ENCODE data around the gene SLC24A4. TPM values are rescaled to one million over a fixed set of nuclear protein-coding genes. Genes with fewer than 3 reads are reported as not detected.

The SLC24A4 gene
- total and polyA plus RNA-seq, 12 donors, result 0.08 to 0.74 (median 0.24) TPM

DNA sequence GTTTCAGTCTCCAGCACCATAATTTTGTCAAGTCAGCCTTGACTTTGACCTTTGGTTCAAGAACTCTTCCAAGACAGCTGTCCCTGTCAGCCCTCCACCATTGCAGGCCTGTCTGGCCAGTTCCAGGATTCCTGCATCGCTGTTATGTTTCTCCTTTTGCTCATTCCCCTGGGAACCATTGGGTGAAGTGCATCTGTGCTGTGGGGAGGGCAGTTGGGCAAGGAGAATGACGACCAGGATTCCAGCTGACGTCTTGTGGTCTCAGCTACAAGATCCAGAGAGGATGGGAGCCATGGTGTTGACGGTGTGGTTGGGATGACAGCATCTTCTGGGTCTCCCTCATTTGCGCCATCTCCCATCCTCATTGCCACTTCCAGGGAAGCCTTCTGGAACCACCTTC is 45.9 kb upstream of the SLC24A4 start:
- DNase-seq (no peak), ATAC-seq (no peak)
- no peak for TF ChIP-seq CTCF (IDR thresholded peaks at IDR 0.05)
- no peak overlapping the region for H3K27ac ChIP-seq
- no peaks in the 10 kb centered on the region for H3K4me1 ChIP-seq
- H3K4me3 ChIP-seq, result no peak overlapping the region
- no peaks in the 10 kb centered on the region for H3K36me3 ChIP-seq
- H3K27me3 ChIP-seq, result peaks cover 0 to 54% (median 13%) of the 10 kb centered on the region in 7 donors
- 78 to 82% methylated on average over 5 of the region's 5 CpGs for WGBS, 2 donors
- intact Hi-C loops (cut with DNase I), result no loop called here
- H3K9me3 ChIP-seq, result peaks cover 0 to 8% (median 0%) of the 10 kb centered on the region in 11 donors

- H3K27me3 ChIP-seq, result peaks cover 0 to 28% (median 7%) of the 10 kb centered on the region in 7 donors
- DNase-seq (no peak), ATAC-seq (no peak)
- H3K4me1 ChIP-seq, result no peaks in the 10 kb centered on the region
- no peak for TF ChIP-seq CTCF (IDR thresholded peaks at IDR 0.05)
- H3K4me3 ChIP-seq, result no peak overlapping the region
- intact Hi-C loops (cut with DNase I), result no loop called here
- H3K9me3 ChIP-seq, result peaks cover 0 to 13% (median 0%) of the 10 kb centered on the region in 11 donors
- 68 to 72% methylated on average over 4 of the region's 4 CpGs for WGBS, 2 donors
- H3K27ac ChIP-seq, result no peak overlapping the region
- no peaks in the 10 kb centered on the region for H3K36me3 ChIP-seq
These were observed 42.3 kb upstream of the SLC24A4 start for GRCh38 chr14:92280554-92281262.

DNA sequence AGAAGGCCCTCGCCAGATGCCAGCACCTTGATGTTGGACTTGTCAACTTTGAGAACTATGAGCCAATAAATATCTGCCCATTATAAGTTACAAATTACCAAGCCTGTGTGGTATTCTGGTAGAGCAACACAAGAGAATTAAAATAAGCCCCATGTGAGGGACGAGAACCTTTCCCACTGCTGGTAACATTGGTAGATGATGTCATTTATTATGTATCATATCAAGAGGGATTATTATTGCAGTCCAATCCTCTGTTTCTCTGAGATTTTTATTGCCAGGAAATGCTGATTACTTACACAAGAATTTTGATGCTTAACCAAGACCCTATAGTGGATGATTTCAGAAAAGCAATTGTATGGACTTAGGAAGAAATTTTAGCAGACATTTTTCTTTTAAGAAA is 40.3 kb upstream of the SLC24A4 start:
- peaks cover 0 to 13% (median 0%) of the 10 kb centered on the region in 11 donors for H3K9me3 ChIP-seq
- H3K4me1 ChIP-seq, result no peaks in the 10 kb centered on the region
- no peak for TF ChIP-seq CTCF (IDR thresholded peaks at IDR 0.05)
- ATAC-seq, result no peak
- H3K4me3 ChIP-seq, result no peak overlapping the region
- H3K27me3 ChIP-seq, result peaks cover 0 to 9% (median under 1%) of the 10 kb centered on the region in 7 donors
- WGBS, 2 donors, result 83 to 88% methylated on average over 2 of the region's 2 CpGs
- intact Hi-C loops (cut with DNase I), result no loop called here
- no peak overlapping the region for H3K27ac ChIP-seq
- H3K36me3 ChIP-seq, result no peaks in the 10 kb centered on the region
- DNase-seq, result no peak

- intact Hi-C loops (cut with DNase I), result no loop called here
- ATAC-seq, result no peak
- H3K36me3 ChIP-seq, result no peaks in the 10 kb centered on the region
- peaks cover 0 to 13% (median 0%) of the 10 kb centered on the region in 11 donors for H3K9me3 ChIP-seq
- WGBS, 2 donors, result 88 to 89% methylated on average over 3 of the region's 3 CpGs
- no peak overlapping the region for H3K27ac ChIP-seq
- H3K27me3 ChIP-seq, result peaks cover 0 to 27% (median 8%) of the 10 kb centered on the region in 7 donors
- TF ChIP-seq CTCF (IDR thresholded peaks at IDR 0.05), result no peak
- H3K4me3 ChIP-seq, result no peak overlapping the region
- no peak for DNase-seq
- H3K4me1 ChIP-seq, result no peaks in the 10 kb centered on the region
These were observed 37.7 kb upstream of the SLC24A4 start for GRCh38 chr14:92285311-92285710.

All from heart right ventricle (tissue), 16 donors.